Measurements from ENCODE around the gene FKBP1A.

DNA sequence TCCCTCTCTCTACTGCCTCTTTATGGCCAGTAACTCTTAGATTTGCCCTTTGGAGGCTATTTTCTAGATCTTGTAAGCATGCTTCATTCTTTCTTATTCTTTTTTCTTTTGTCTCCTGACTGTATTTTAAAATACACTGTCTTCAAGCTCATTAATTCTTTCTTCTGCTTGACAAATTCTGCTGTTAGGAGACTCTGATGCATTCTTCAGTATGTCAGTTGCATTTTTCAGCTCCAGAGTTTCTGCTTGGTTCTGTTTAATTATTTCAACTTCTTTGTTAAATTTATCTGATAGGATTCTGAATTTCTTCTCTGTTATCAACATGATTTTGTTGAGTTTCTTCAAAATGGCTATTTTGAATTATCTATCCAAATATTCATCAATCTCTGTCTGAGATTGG lies 38.9 kb downstream of the FKBP1A start:
- TF ChIP-seq, protein P1, sequence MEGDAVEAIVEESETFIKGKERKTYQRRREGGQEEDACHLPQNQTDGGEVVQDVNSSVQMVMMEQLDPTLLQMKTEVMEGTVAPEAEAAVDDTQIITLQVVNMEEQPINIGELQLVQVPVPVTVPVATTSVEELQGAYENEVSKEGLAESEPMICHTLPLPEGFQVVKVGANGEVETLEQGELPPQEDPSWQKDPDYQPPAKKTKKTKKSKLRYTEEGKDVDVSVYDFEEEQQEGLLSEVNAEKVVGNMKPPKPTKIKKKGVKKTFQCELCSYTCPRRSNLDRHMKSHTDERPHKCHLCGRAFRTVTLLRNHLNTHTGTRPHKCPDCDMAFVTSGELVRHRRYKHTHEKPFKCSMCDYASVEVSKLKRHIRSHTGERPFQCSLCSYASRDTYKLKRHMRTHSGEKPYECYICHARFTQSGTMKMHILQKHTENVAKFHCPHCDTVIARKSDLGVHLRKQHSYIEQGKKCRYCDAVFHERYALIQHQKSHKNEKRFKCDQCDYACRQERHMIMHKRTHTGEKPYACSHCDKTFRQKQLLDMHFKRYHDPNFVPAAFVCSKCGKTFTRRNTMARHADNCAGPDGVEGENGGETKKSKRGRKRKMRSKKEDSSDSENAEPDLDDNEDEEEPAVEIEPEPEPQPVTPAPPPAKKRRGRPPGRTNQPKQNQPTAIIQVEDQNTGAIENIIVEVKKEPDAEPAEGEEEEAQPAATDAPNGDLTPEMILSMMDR (IDR thresholded peaks at IDR 0.05) = no peak
- no peak for TF ChIP-seq POLR2A (IDR thresholded peaks at IDR 0.05)

All from adrenal gland (tissue), 5 donors.